Parathyroid adenoma (tissue), 2 donors: ENCODE results near the gene RTCA.
"Not testable (repeated sequence)": the region's sequence is repeated elsewhere in the genome, so short reads cannot be mapped to it uniquely, and the experiment has no call there.

Source experiments
- H2AFZ ChIP-seq: fragments of 300-600 bp; sonication (generic); one replicate; pipeline ENCODE4 v1.7.0; 2017; ENCODE audit warnings: antibody characterized with exemption, mild to moderate bottlenecking
- H3K27ac ChIP-seq: fragments of 300-600 bp; sonication (generic); one replicate; pipeline ENCODE4 v1.7.0; 2017
- H3K27me3 ChIP-seq: fragments of 300-600 bp; sonication (generic); one replicate; pipeline ENCODE4 v1.7.0; 2017; ENCODE audit warnings: low read length; ENCODE audit not compliant: control insufficient read depth, insufficient read depth
- H3K36me3 ChIP-seq: fragments of 300-600 bp; sonication (generic); one replicate; pipeline ENCODE4 v1.7.0; 2017; ENCODE audit warnings: low read length; ENCODE audit not compliant: control insufficient read depth, insufficient read depth
- H3K4me1 ChIP-seq: fragments of 300-600 bp; sonication (generic); one replicate; pipeline ENCODE4 v1.7.0; 2017; ENCODE audit warnings: control low read depth
- H3K4me2 ChIP-seq: fragments of 300-600 bp; sonication (generic); one replicate; pipeline ENCODE4 v1.7.0; 2017; ENCODE audit warnings: low read length
- H3K4me3 ChIP-seq: fragments of 300-600 bp; sonication (generic); one replicate; pipeline ENCODE4 v1.7.0; 2017; ENCODE audit warnings: low read depth, low read length
- H3K79me2 ChIP-seq: fragments of 300-600 bp; sonication (generic); one replicate; pipeline ENCODE4 v1.7.0; 2017; ENCODE audit warnings: control low read depth
- H3K9ac ChIP-seq: fragments of 300-600 bp; sonication (generic); one replicate; pipeline ENCODE4 v1.7.0; 2017; ENCODE audit warnings: mild to moderate bottlenecking
- H3K9me3 ChIP-seq: fragments of 300-600 bp; sonication (generic); one replicate; pipeline ENCODE4 v1.7.0; 2017; ENCODE audit warnings: low read length; ENCODE audit not compliant: control insufficient read depth
- TF ChIP-seq, protein P1 (sequence below): fragments of 300-600 bp; sonication (generic); IDR thresholded peaks from one replicate; pipeline ENCODE4 v1.7.0; 2017; ENCODE audit warnings: antibody characterized with exemption, mild to moderate bottlenecking
- donor health status: primary hyperparathyroidism.

RTCA gene

GRCh38 chr1:100323419-100324106 is 57.5 kb downstream of the RTCA start:
- Histone ChIP-seq H3K27ac (no peak overlapping the region), H3K79me2 (no peaks in the 10 kb centered on the region), H3K4me2 (no peak overlapping the region), H2AFZ (no peak overlapping the region), H3K4me3 (no peak overlapping the region), H3K9ac (no peak overlapping the region), H3K27me3 (no peaks in the 10 kb centered on the region), H3K9me3 (no peaks in the 10 kb centered on the region), H3K4me1 (no peaks in the 10 kb centered on the region), H3K36me3 (no peaks in the 10 kb centered on the region)
- TF ChIP-seq, protein P1, sequence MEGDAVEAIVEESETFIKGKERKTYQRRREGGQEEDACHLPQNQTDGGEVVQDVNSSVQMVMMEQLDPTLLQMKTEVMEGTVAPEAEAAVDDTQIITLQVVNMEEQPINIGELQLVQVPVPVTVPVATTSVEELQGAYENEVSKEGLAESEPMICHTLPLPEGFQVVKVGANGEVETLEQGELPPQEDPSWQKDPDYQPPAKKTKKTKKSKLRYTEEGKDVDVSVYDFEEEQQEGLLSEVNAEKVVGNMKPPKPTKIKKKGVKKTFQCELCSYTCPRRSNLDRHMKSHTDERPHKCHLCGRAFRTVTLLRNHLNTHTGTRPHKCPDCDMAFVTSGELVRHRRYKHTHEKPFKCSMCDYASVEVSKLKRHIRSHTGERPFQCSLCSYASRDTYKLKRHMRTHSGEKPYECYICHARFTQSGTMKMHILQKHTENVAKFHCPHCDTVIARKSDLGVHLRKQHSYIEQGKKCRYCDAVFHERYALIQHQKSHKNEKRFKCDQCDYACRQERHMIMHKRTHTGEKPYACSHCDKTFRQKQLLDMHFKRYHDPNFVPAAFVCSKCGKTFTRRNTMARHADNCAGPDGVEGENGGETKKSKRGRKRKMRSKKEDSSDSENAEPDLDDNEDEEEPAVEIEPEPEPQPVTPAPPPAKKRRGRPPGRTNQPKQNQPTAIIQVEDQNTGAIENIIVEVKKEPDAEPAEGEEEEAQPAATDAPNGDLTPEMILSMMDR = no peak

DNA sequence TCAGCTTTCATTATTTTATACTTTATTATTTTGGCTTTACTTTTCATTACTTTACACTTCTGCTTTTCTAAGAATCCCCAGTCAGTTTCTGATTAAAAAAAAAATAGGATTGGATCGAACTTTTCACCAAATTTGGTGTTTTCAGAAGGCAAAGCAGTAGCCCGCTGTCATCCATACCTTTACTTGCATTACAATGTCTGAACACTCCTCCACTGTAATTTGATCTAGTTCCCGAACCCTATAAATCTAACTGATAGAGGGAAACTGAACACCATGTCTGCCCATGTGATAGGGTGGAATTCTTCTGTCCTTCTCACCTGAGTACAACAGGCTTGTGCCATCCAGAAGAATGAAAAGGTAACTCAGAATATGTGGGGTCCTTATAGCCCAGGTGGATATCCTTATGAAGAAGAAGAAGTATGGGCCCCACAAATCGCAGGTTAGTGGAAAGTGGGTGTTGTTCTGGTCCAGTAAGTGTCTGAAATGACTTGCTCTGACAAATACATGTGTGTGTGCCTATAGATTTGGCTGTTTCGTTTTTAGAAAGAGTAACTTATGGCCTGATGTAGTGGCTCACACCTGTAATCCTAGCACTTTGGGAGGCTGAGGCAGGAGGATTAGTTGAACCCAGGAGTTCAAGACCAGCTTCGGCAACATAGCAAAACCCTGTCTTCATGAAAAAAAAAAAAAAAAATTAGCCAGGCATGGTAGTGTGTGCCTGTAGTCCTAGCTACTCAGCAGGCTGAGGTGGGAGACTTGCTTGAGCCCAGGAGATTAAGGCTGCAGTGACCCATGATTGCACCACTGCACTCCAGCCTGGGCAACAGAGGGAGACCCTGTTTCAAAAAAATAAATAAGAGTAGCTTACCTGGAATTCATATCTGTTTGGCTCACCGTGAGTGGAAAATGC is 59.7 kb downstream of the RTCA start:
- H3K4me2 ChIP-seq = no peak overlapping the region
- H3K27me3 ChIP-seq = no peaks in the 10 kb centered on the region
- no peaks in the 10 kb centered on the region for H3K9me3 ChIP-seq
- no peak overlapping the region for H2AFZ ChIP-seq
- no peak overlapping the region for H3K9ac ChIP-seq
- H3K27ac ChIP-seq = no peak overlapping the region
- H3K4me1 ChIP-seq = no peaks in the 10 kb centered on the region
- no peaks in the 10 kb centered on the region for H3K79me2 ChIP-seq
- no peak overlapping the region for H3K4me3 ChIP-seq
- no peaks in the 10 kb centered on the region for H3K36me3 ChIP-seq
- TF ChIP-seq, protein P1 = no peak

DNA sequence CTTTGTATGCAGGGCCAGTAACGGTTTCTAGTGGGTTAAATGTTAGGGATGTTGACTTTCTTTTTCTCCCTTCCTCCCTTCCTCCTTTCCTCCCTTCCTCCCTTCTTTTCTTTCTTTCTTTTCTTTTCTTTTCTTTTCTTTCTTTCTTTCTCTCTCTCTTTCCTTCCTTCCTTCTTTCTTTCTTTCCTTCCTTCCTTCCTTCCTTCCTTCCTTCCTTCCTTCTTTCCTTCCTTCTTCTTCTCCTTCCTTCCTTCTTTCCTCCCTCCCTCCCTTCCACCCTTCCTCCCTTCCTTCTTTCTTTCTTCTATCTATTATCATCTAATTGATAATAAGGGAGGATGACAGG is 60.3 kb downstream of the RTCA start:
- not testable (repeated sequence) for H3K4me3 ChIP-seq, H3K27me3 ChIP-seq, H3K4me2 ChIP-seq, H3K79me2 ChIP-seq, H3K9ac ChIP-seq, H3K9me3 ChIP-seq, H2AFZ ChIP-seq, H3K36me3 ChIP-seq, H3K4me1 ChIP-seq, H3K27ac ChIP-seq

DNA sequence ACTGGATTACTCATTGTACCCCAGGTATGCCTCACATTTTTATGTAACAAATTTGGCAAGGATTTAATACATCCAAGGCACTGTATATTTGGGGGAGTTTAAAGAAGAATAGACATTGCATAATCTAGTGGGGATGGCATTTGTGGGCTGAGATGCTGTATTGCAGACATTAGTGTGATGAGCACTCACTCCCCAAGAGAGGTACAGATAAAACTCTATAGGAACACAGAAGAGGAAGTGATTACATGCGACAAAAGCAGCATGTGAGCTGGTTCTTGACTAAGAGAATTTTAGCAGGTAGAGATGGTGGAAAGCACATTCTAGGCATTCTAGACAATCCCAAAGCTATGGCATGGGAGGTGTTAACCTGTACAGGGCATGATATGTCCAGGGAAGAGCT is 62.1 kb downstream of the RTCA start:
- H3K9me3 ChIP-seq = no peaks in the 10 kb centered on the region
- H3K27ac ChIP-seq = no peak overlapping the region
- no peak overlapping the region for H2AFZ ChIP-seq
- no peak overlapping the region for H3K4me3 ChIP-seq
- no peak overlapping the region for H3K9ac ChIP-seq
- TF ChIP-seq, protein P1 = no peak
- no peaks in the 10 kb centered on the region for H3K36me3 ChIP-seq
- H3K4me1 ChIP-seq = no peaks in the 10 kb centered on the region
- no peak overlapping the region for H3K4me2 ChIP-seq
- H3K79me2 ChIP-seq = no peaks in the 10 kb centered on the region
- no peaks in the 10 kb centered on the region for H3K27me3 ChIP-seq

- H3K27me3 ChIP-seq, H2AFZ ChIP-seq, H3K4me3 ChIP-seq, H3K79me2 ChIP-seq, H3K4me1 ChIP-seq, H3K27ac ChIP-seq, H3K4me2 ChIP-seq, H3K9me3 ChIP-seq, H3K9ac ChIP-seq, H3K36me3 ChIP-seq: not testable (repeated sequence)
Observed at GRCh38 chr1:100331146-100331545, 65.1 kb downstream of the RTCA start.
